Bronchial epithelial cell (primary cell): Measurements from ENCODE around the gene EEF1A2. TPM values are rescaled to one million over a fixed set of nuclear protein-coding genes. Genes with fewer than 3 reads are reported as not detected.

Experiments
- DNase-seq: peaks from one replicate; pipeline ENCODE4 v3.0.0-alpha.2; 2010; ENCODE audit warnings: low read depth
- FAIRE-seq: peaks from 2 replicates; lab custom pipeline; 2011; peaks lifted over from hg19 to GRCh38; lab: Jason Lieb, UNC
- H3K27me3 ChIP-seq: 2 replicates; pipeline ENCODE4 v1.5.1; 2011; ENCODE audit warnings: low read length; ENCODE audit not compliant: control insufficient read depth, insufficient read depth
- H3K36me3 ChIP-seq: 2 replicates; pipeline ENCODE4 v1.5.1; 2011; ENCODE audit warnings: low read length; ENCODE audit not compliant: control insufficient read depth, insufficient read depth
- H3K4me3 ChIP-seq: 2 replicates; pipeline ENCODE4 v1.5.1; 2011; ENCODE audit warnings: mild to moderate bottlenecking, low read depth, low read length, control low read depth
- total RNA-seq: library from RNA; depleted of rRNA; stranded (reverse); fragments of >200 nt; gene quantifications from 2 replicates; pipeline ENCODE4 v1.2.1, GENCODE V29; 2014
- TF ChIP-seq, protein P1 (sequence below): IDR thresholded peaks from 2 replicates; pipeline ENCODE4 v1.5.1; 2011; ENCODE audit warnings: mild to moderate bottlenecking, moderate library complexity, low read length, control low read depth, inconsistent platforms; ENCODE audit not compliant: insufficient read depth, severe bottlenecking

The EEF1A2 gene
- total RNA-seq, 1 donor from 2014 or later, result 1.1 TPM

DNA sequence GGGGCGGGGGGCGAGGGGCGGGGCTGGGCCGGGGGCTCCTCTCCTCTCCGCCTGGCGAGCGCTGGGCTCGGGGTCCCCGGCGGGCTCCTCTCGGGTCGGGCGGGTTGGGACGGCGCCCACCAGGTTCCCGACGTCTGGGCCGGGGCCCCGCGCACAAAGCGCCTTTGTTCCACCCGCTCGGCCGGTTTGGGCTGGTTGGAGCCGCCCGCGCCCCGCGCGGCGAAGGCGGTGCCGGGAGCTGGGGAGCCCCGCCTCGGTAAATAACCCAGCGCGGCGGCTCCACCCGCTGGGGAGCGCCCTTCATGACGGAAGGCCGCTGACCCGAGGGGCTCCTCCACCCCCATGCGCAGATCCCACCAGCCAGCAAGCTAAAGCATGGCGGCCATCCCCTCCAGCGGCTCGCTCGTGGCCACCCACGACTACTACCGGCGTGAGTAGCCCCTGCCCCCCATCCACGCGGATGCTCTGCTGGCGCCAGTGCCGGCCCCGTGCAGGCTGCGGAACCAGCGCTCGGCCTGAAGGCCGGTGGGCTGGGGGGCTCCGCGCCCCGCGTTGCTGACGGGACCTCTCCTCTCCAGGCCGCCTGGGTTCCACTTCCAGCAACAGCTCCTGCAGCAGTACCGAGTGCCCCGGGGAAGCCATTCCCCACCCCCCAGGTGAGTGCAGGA is 22.2 kb upstream of the EEF1A2 start:
- TF ChIP-seq, protein P1, sequence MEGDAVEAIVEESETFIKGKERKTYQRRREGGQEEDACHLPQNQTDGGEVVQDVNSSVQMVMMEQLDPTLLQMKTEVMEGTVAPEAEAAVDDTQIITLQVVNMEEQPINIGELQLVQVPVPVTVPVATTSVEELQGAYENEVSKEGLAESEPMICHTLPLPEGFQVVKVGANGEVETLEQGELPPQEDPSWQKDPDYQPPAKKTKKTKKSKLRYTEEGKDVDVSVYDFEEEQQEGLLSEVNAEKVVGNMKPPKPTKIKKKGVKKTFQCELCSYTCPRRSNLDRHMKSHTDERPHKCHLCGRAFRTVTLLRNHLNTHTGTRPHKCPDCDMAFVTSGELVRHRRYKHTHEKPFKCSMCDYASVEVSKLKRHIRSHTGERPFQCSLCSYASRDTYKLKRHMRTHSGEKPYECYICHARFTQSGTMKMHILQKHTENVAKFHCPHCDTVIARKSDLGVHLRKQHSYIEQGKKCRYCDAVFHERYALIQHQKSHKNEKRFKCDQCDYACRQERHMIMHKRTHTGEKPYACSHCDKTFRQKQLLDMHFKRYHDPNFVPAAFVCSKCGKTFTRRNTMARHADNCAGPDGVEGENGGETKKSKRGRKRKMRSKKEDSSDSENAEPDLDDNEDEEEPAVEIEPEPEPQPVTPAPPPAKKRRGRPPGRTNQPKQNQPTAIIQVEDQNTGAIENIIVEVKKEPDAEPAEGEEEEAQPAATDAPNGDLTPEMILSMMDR, result peak; percentile 10
- Histone ChIP-seq H3K4me3 (peak overlapping the region; percentile 88), H3K36me3 (peaks cover 19% of the 10 kb centered on the region), H3K27me3 (no peaks in the 10 kb centered on the region)
- FAIRE-seq, result no peak
- DNase-seq, result peak; percentile 44

DNA sequence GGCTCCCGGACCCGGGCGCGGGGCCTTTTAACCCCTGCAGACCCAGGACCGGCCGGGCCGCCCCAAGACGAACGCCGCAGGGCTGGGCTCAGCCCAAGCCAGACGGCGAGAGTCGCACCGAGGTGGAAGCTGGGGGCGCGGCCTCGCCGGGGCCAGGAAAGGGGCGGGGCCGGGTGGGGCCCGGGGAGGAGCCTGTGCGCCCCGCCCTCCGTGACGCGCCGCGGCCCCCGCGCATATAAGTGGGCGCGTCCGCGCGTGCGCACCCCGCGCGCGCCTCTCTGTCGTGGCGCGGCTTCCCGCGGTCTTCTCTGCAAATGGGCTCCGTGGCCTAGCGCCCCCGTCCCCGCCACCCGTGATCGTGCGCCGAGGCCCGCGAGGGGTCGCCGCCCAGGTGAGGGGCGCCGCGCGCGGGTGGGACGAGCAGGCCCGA is 21.6 kb upstream of the EEF1A2 start, which contains the start of gene PPDPF:
Gene PPDPF (plus strand): TSS at position 262 of the 430 bp plus-strand sequence. CDS start 544 bp downstream, outside the sequence.
- Histone ChIP-seq H3K4me3 (peak within 1 kb of the TSS; percentile 88), H3K27me3 (no peaks in the 10 kb centered on the region), H3K36me3 (peaks cover 19% of the 10 kb centered on the region)
- TF ChIP-seq, protein P1, result no peak
- no peak for FAIRE-seq
- peak; percentile 28 for DNase-seq

DNA sequence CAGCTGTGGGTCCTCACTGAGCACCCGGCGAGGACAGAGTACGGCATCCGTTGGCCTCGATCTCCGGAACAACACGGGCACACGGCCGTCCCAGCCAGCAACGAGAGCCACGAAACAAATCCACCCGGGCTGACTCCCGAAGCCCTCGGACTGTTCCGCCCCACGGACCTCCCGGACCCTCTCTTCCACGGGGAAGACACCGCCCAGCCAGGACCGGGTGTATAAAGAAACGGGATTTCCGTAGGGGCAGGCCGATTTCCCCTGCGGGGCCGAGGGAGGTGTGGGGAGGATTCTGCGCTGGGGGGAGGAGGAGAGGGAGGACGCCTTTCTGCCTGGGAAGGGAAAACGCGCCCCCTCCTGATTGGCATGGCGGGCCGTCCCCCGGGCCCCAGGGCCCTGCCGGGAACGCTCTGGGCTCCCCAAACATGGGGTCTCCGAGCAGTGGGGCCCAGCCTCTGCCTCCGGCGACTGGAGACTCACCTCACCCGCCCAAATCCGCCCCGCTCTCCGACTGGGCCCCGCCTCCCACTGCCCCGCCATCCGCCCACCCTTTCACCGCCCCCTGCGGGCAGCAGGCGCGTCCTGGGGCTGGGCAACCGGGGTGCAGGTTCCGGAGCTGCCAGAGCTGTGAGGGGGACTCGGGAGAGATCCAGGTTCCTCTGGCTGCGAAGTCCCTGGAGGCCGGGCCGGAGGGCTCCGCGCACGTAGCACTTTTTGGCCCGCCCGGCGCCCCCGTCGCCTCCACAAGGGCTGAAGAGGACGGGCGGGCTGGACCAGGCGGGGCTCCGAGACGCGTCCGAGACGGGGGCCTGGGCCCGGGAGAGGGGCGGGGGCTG is 21.0 kb upstream of the EEF1A2 start:
- DNase-seq, result peak; percentile 34
- FAIRE-seq, result no peak
- H3K36me3 ChIP-seq, result peaks cover 19% of the 10 kb centered on the region
- peak overlapping the region; percentile 88 for H3K4me3 ChIP-seq
- no peaks in the 10 kb centered on the region for H3K27me3 ChIP-seq
- TF ChIP-seq, protein P1, result peak; percentile 21

DNA sequence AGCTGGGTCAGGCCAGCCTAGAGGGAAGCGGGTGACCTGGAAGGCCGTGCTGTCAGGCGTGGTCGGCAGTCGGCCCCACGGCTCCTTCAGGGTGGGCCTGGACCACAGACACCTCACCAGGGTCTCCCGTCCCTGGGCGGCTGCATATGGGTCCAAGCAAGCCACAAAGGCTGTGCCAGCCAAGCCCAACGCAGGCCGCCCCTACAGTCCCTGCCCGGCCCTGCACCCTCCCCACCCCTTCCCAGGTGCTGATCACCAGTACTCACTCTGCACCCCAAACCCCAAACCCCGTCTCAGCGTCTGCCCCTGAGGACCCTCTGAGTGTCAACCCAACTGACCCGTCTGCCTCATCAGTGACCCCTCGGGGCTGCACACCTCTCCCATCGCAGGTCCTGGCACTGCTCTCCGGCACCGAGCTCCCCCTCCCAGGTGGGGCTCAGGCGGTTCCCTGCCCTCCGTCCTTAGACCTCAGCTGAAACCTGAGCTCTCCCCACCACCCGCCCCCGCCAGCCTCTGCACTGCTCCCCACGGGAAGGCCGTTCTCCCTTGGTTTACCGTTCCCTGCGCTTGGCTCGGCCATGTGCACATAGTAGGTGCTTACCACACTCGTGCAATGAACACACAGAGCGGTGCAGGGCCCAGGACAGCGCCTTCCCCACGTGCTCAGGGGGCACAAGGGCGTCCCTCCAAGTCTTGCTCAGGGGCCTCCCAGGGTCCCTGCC is 20.2 kb upstream of the EEF1A2 start:
- DNase-seq, result no peak
- TF ChIP-seq, protein P1, result no peak
- Histone ChIP-seq H3K4me3 (peak overlapping the region; percentile 88), H3K36me3 (peaks cover 19% of the 10 kb centered on the region), H3K27me3 (no peaks in the 10 kb centered on the region)
- FAIRE-seq, result no peak

DNA sequence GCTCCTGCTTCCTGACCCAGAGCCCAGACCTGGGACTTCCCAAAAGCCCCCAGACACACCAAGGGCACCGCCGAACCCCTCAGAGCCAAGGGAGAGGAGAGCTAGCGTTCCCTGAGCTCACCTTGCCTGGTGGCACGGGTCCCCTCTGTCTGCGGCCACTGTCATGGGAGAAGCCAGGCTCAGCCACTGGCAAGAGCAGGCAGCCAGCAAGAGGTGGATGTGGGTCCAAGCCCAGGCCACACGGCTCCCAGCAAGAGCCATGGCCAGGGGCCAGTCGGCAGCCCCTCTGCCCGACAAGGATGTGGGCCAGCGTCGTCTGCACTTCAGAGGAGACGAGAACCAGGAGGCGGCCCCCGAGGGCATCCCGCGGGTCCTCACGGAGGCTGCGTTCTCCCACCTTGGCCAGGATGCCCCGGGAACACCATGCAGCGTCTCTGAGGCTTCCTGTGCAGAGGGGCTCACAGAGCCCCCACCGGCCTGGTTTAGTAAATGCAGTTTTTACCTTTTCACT is 19.5 kb upstream of the EEF1A2 start:
- FAIRE-seq (no peak), DNase-seq (no peak)
- Histone ChIP-seq H3K27me3 (no peaks in the 10 kb centered on the region), H3K36me3 (peaks cover 19% of the 10 kb centered on the region), H3K4me3 (no peak overlapping the region)
- TF ChIP-seq, protein P1, result no peak
